ENCODE measurements around the gene TMEM79.

- no peak for TF ChIP-seq TCF7L2 (IDR thresholded peaks at IDR 0.05; ENCODE audit: low read depth, low read length)
- TF ChIP-seq CTCF (IDR thresholded peaks at IDR 0.05), result no peak
- no peak for TF ChIP-seq POLR2AphosphoS5 (IDR thresholded peaks at IDR 0.05; ENCODE audit: low read depth, low read length)
- no peak for TF ChIP-seq SIN3A (IDR thresholded peaks at IDR 0.05; ENCODE audit: borderline replicate concordance, insufficient read depth, low read depth, low read length)
Measured at GRCh38 chr1:156276966-156277381, 7.2 kb upstream of the TMEM79 start.

Measured in Panc1 (cell line).